ENCODE data around the gene ZNF333.

ZNF333 gene

GRCh38 chr19:14733574-14733973 lies 43.7 kb downstream of the ZNF333 start:
- TF ChIP-seq CTCF (IDR thresholded peaks at IDR 0.05; ENCODE audit: low read depth, low read length) = no peak
- DNase-seq (ENCODE audit: low read depth, low spot score) = no peak
- no peak overlapping the region for H3K4me3 ChIP-seq (ENCODE audit: low read depth, low read length)
- in situ Hi-C loops (cut with HindIII; ENCODE audit: low sequenced_read_pairs) = no loop called here

GRCh38 chr19:14735915-14736314 lies 46.1 kb downstream of the ZNF333 start:
- TF ChIP-seq CTCF (IDR thresholded peaks at IDR 0.05; ENCODE audit: low read depth, low read length) = no peak
- in situ Hi-C loops (cut with HindIII; ENCODE audit: low sequenced_read_pairs) = no loop called here
- H3K4me3 ChIP-seq (ENCODE audit: low read depth, low read length) = no peak overlapping the region
- DNase-seq (ENCODE audit: low read depth, low spot score) = no peak

- no peak for TF ChIP-seq CTCF (IDR thresholded peaks at IDR 0.05; ENCODE audit: low read depth, low read length)
- no peak overlapping the region for H3K4me3 ChIP-seq (ENCODE audit: low read depth, low read length)
- in situ Hi-C loops (cut with HindIII; ENCODE audit: low sequenced_read_pairs) = no loop called here
- no peak for DNase-seq (ENCODE audit: low read depth, low spot score)
Measured at GRCh38 chr19:14746886-14747285, 57.0 kb downstream of the ZNF333 start.

- in situ Hi-C loops (cut with HindIII; ENCODE audit: low sequenced_read_pairs) = no loop called here
- no peak overlapping the region for H3K4me3 ChIP-seq (ENCODE audit: low read depth, low read length)
- DNase-seq (ENCODE audit: low read depth, low spot score) = no peak
- no peak for TF ChIP-seq CTCF (IDR thresholded peaks at IDR 0.05; ENCODE audit: low read depth, low read length)
Measured at GRCh38 chr19:14748601-14749000, 58.8 kb downstream of the ZNF333 start.

- DNase-seq (ENCODE audit: low read depth, low spot score) = no peak
- no peak overlapping the region for H3K4me3 ChIP-seq (ENCODE audit: low read depth, low read length)
- no peak for TF ChIP-seq CTCF (IDR thresholded peaks at IDR 0.05; ENCODE audit: low read depth, low read length)
- in situ Hi-C loops (cut with HindIII; ENCODE audit: low sequenced_read_pairs) = no loop called here
Measured at GRCh38 chr19:14758816-14759215, 69.0 kb downstream of the ZNF333 start.

- H3K4me3 ChIP-seq (ENCODE audit: low read depth, low read length) = no peak overlapping the region
- DNase-seq (ENCODE audit: low read depth, low spot score) = no peak
- in situ Hi-C loops (cut with HindIII; ENCODE audit: low sequenced_read_pairs) = no loop called here
- no peak for TF ChIP-seq CTCF (IDR thresholded peaks at IDR 0.05; ENCODE audit: low read depth, low read length)
Measured at GRCh38 chr19:14761607-14762006, 71.8 kb downstream of the ZNF333 start.

- TF ChIP-seq CTCF (IDR thresholded peaks at IDR 0.05; ENCODE audit: low read depth, low read length) = no peak
- no peak for DNase-seq (ENCODE audit: low read depth, low spot score)
- H3K4me3 ChIP-seq (ENCODE audit: low read depth, low read length) = no peak overlapping the region
- in situ Hi-C loops (cut with HindIII; ENCODE audit: low sequenced_read_pairs) = no loop called here
Measured at GRCh38 chr19:14762111-14762510, 72.3 kb downstream of the ZNF333 start.
